GM10847 (cell line): ENCODE data around the gene RHEX.

Experiments used
- POLR2A ChIP-seq: IDR thresholded peaks from 2 replicates; pipeline ENCODE4 v1.6.1; 2011; ENCODE audit not compliant: insufficient read length; ENCODE audit errors: extremely low read depth

The RHEX gene

GRCh38 chr1:206074839-206075238 is 21.9 kb downstream of the RHEX start:
- no peak for TF ChIP-seq POLR2A

- TF ChIP-seq POLR2A, result no peak
Observed at GRCh38 chr1:206075786-206076755, 23.1 kb downstream of the RHEX start.

GRCh38 chr1:206079135-206079534 is 26.2 kb downstream of the RHEX start:
- TF ChIP-seq POLR2A, result no peak

- no peak for TF ChIP-seq POLR2A
Observed at GRCh38 chr1:206080026-206080820, 27.2 kb downstream of the RHEX start.

- no peak for TF ChIP-seq POLR2A
Observed at GRCh38 chr1:206081856-206082255, 28.9 kb downstream of the RHEX start.

- no peak for TF ChIP-seq POLR2A
Observed at GRCh38 chr1:206082831-206083695, 30.1 kb downstream of the RHEX start.

GRCh38 chr1:206083750-206084149 is 30.8 kb downstream of the RHEX start:
- TF ChIP-seq POLR2A, result no peak

- TF ChIP-seq POLR2A, result no peak
Observed at GRCh38 chr1:206087091-206087490, 34.1 kb downstream of the RHEX start.

GRCh38 chr1:206089341-206089740 is 36.4 kb downstream of the RHEX start:
- no peak for TF ChIP-seq POLR2A

- TF ChIP-seq POLR2A, result no peak
Observed at GRCh38 chr1:206094024-206094423, 41.1 kb downstream of the RHEX start.

GRCh38 chr1:206097381-206097780 is 44.4 kb downstream of the RHEX start:
- TF ChIP-seq POLR2A, result no peak

- no peak for TF ChIP-seq POLR2A
Observed at GRCh38 chr1:206098242-206098919, 45.4 kb downstream of the RHEX start.

- no peak for TF ChIP-seq POLR2A
Observed at GRCh38 chr1:206100226-206100815, 47.3 kb downstream of the RHEX start.
